PC-9 (cell line): ENCODE results near the gene SNX19. TPM values are rescaled to one million over a fixed set of nuclear protein-coding genes. Genes with fewer than 3 reads are reported as not detected.

Experiments used
- BruUV-seq: library from RNA; stranded (reverse); fragments of 400-500 nt; replicated peaks from 2 replicates; lab custom pipeline; 2021; lab: Mats Ljungman, UMichigan
- CTCF ChIA-PET: fragments of 300-600 bp; sonication (Branson Sonifier 250); formaldehyde crosslinking; loops from one replicate; lab custom pipeline; 2022; ENCODE audit warnings: antibody characterized with exemption; lab: Charles Lee
- POLR2A ChIA-PET: fragments of 300-600 bp; sonication (Branson Sonifier 250); formaldehyde crosslinking; loops from one replicate; lab custom pipeline; 2022; ENCODE audit warnings: antibody characterized with exemption; ENCODE audit not compliant: unreplicated experiment; lab: Charles Lee
- DNase-seq, 2 experiments: peaks; one replicate each; pipeline versions ENCODE4 v3.0.0 to v3.0.0-alpha.2; 2015 to 2022; ENCODE audit warnings: mixed read lengths in 1 of 2
- H2AFZ ChIP-seq: fragments of 200-600 bp; sonication (generic); 2 replicates; pipeline ENCODE4 v1.8.1; 2017; ENCODE audit warnings: antibody characterized with exemption
- H3F3A ChIP-seq: fragments of 200-600 bp; sonication (generic); 2 replicates; pipeline ENCODE4 v1.8.1; 2017; ENCODE audit warnings: antibody characterized with exemption, mild to moderate bottlenecking, low read depth; ENCODE audit not compliant: insufficient read depth
- H3K27ac ChIP-seq: fragments of 200-600 bp; sonication (generic); 2 replicates; pipeline ENCODE4 v1.6.1; 2016; ENCODE audit warnings: mixed run types
- H3K27me3 ChIP-seq: fragments of 200-600 bp; sonication (generic); 2 replicates; pipeline ENCODE4 v1.6.1; 2016; ENCODE audit warnings: low read depth, mixed run types; ENCODE audit not compliant: insufficient read depth
- H3K36me3 ChIP-seq: fragments of 200-600 bp; sonication (generic); 2 replicates; pipeline ENCODE4 v1.6.1; 2016; ENCODE audit warnings: low read depth, mixed run types
- H3K4me1 ChIP-seq: fragments of 200-600 bp; sonication (generic); replicated peaks from 2 replicates; pipeline ENCODE4 v1.6.1; 2016; ENCODE audit warnings: mixed run types; ENCODE audit not compliant: insufficient read depth
- H3K4me2 ChIP-seq: fragments of 200-600 bp; sonication (generic); 2 replicates; pipeline ENCODE4 v1.6.1; 2017; ENCODE audit warnings: mixed run types
- H3K4me3 ChIP-seq: fragments of 200-600 bp; sonication (generic); 2 replicates; pipeline ENCODE4 v1.6.1; 2016; ENCODE audit warnings: mixed run types
- H3K79me2 ChIP-seq: fragments of 200-600 bp; sonication (generic); 2 replicates; pipeline ENCODE4 v1.6.1; 2017; ENCODE audit warnings: low read depth, mixed run types
- H3K9me2 ChIP-seq: fragments of 200-600 bp; sonication (generic); 2 replicates; pipeline ENCODE4 v1.8.1; 2017; ENCODE audit warnings: mild to moderate bottlenecking; ENCODE audit not compliant: insufficient read depth
- H3K9me3 ChIP-seq: fragments of 200-600 bp; sonication (generic); 2 replicates; pipeline ENCODE4 v1.8.1; 2016; ENCODE audit warnings: low read depth; ENCODE audit not compliant: insufficient read depth
- H4K20me1 ChIP-seq: fragments of 200-600 bp; sonication (generic); 2 replicates; pipeline ENCODE4 v1.8.1; 2017; ENCODE audit not compliant: insufficient read depth
- CTCF ChIP-seq: fragments of 200-600 bp; sonication (generic); conservative IDR thresholded peaks from 2 replicates; pipeline ENCODE4 v1.6.1; 2017; ENCODE audit warnings: mixed run types, antibody characterized with exemption, mild to moderate bottlenecking, moderate library complexity
- EZH2 ChIP-seq: fragments of 200-600 bp; sonication (generic); IDR thresholded peaks from 2 replicates; pipeline ENCODE4 v1.8.0; 2017; ENCODE audit warnings: antibody characterized with exemption, low read depth
- intact Hi-C: fragments of 100-400 bp; cut with micrococcal nuclease; formaldehyde crosslinking; loops from one replicate; pipeline ENCODE4 v1.10.0; 2022; ENCODE audit not compliant: unreplicated experiment
- total RNA-seq: library from RNA; stranded (reverse); gene quantifications from 2 replicates; pipeline ENCODE4 v1.2.3, GENCODE V29; 2021

SNX19 gene
- total RNA-seq, 1 experiment from 2014 or later: 43.5 TPM

GRCh38 chr11:130832566-130833425 is 83.5 kb downstream of the SNX19 start:
- Histone ChIP-seq H3K4me1 (0 out of 2 replicates have a peak, but pooled peaks cover 4% of the 10 kb centered on the region), H4K20me1 (no peaks in the 10 kb centered on the region), H2AFZ (no peak overlapping the region), H3K27ac (no peak overlapping the region), H3K27me3 (no peaks in the 10 kb centered on the region), H3K4me2 (no peak overlapping the region), H3K9me2 (no peaks in the 10 kb centered on the region), H3K36me3 (no peaks in the 10 kb centered on the region), H3K4me3 (no peak overlapping the region), H3K9me3 (no peaks in the 10 kb centered on the region), H3F3A (no peaks in the 10 kb centered on the region), H3K79me2 (no peaks in the 10 kb centered on the region)
- ChIA-PET POLR2A (no interaction called here), CTCF (no interaction called here)
- DNase-seq: no peak
- no TSS peak for BruUV-seq
- intact Hi-C loops: no loop called here
- TF ChIP-seq EZH2 (no peak), CTCF (no peak)

- no peaks in the 10 kb centered on the region for H3K9me3 ChIP-seq
- H3F3A ChIP-seq: no peaks in the 10 kb centered on the region
- intact Hi-C loops: no loop called here
- H3K27me3 ChIP-seq: no peaks in the 10 kb centered on the region
- ChIA-PET POLR2A (no interaction called here), CTCF (no interaction called here)
- H2AFZ ChIP-seq: no peak overlapping the region
- DNase-seq: no peak
- TF ChIP-seq EZH2 (no peak), CTCF (no peak)
- H3K36me3 ChIP-seq: no peaks in the 10 kb centered on the region
- H3K9me2 ChIP-seq: no peaks in the 10 kb centered on the region
- H3K79me2 ChIP-seq: no peaks in the 10 kb centered on the region
- no peaks in the 10 kb centered on the region for H4K20me1 ChIP-seq
- H3K4me1 ChIP-seq: 0 out of 2 replicates have a peak, but pooled peaks cover 4% of the 10 kb centered on the region
- no TSS peak for BruUV-seq
- no peak overlapping the region for H3K27ac ChIP-seq
- no peak overlapping the region for H3K4me2 ChIP-seq
- no peak overlapping the region for H3K4me3 ChIP-seq
These were observed 84.3 kb downstream of the SNX19 start for GRCh38 chr11:130831976-130832375.

GRCh38 chr11:130831506-130831905 is 84.8 kb downstream of the SNX19 start:
- Histone ChIP-seq H3F3A (no peaks in the 10 kb centered on the region), H3K79me2 (no peaks in the 10 kb centered on the region), H3K9me3 (no peaks in the 10 kb centered on the region), H3K27me3 (no peaks in the 10 kb centered on the region), H3K4me2 (no peak overlapping the region), H2AFZ (no peak overlapping the region), H3K36me3 (no peaks in the 10 kb centered on the region), H3K27ac (no peak overlapping the region), H3K9me2 (no peaks in the 10 kb centered on the region), H3K4me3 (no peak overlapping the region), H3K4me1 (0 out of 2 replicates have a peak, but pooled peaks cover 4% of the 10 kb centered on the region), H4K20me1 (no peaks in the 10 kb centered on the region)
- POLR2A ChIA-PET: interaction anchor here (0.6 kb wide), 1 partner anchor 207 kb away, joined by 3 read pairs; no protein-coding TSS in a partner anchor
- intact Hi-C loops: no loop called here
- peak in 1 of 2 experiments; percentile 59 for DNase-seq
- CTCF ChIA-PET: no interaction called here
- no peak for TF ChIP-seq CTCF
- no peak for TF ChIP-seq EZH2
- no TSS peak for BruUV-seq
